GM19035 (cell line): ENCODE data around the gene TMEM150A.
A peak's percentile ranks its signal among the peaks of the same experiment; 100 is the strongest.
"Not testable (repeated sequence)": the region's sequence is repeated elsewhere in the genome, so short reads cannot be mapped to it uniquely, and the experiment has no call there.

ENCODE experiments used
- ATAC-seq: cut with Tn5 transposase; IDR thresholded peaks from one replicate; pipeline ENCODE4 v1.9.1; 2021; ENCODE audit not compliant: unreplicated experiment

Gene TMEM150A

GRCh38 chr2:85595301-85596025 is 7.0 kb downstream of the TMEM150A start, which contains the start of gene RNF181:
TSS of gene RNF181 (plus strand) at chr2:85595745. CDS start at chr2:85595764, 19 bp downstream.
- ATAC-seq: peak; percentile 98

GRCh38 chr2:85594715-85595300 is 7.7 kb downstream of the TMEM150A start:
- peak; percentile 2 for ATAC-seq

GRCh38 chr2:85593023-85593422 is 9.5 kb downstream of the TMEM150A start:
- no peak for ATAC-seq

GRCh38 chr2:85592299-85592698 is 10.2 kb downstream of the TMEM150A start:
- not testable (repeated sequence) for ATAC-seq

GRCh38 chr2:85591563-85591962 is 10.9 kb downstream of the TMEM150A start:
- no peak for ATAC-seq

GRCh38 chr2:85590950-85591349 is 11.5 kb downstream of the TMEM150A start:
- ATAC-seq: no peak

GRCh38 chr2:85589982-85590791 is 12.3 kb downstream of the TMEM150A start:
- ATAC-seq: no peak

GRCh38 chr2:85589181-85589580 is 13.3 kb downstream of the TMEM150A start:
- no peak for ATAC-seq

- no peak for ATAC-seq
Observed at GRCh38 chr2:85588645-85589044, 13.9 kb downstream of the TMEM150A start.

GRCh38 chr2:85588236-85588635 is 14.3 kb downstream of the TMEM150A start:
- no peak for ATAC-seq

GRCh38 chr2:85585781-85586105 is 16.8 kb downstream of the TMEM150A start:
- no peak for ATAC-seq

GRCh38 chr2:85584857-85585780 is 17.4 kb downstream of the TMEM150A start:
- peak; percentile 42 for ATAC-seq

- peak; percentile 42 for ATAC-seq
Observed at GRCh38 chr2:85584354-85584856, 18.1 kb downstream of the TMEM150A start, which contains the start of gene VAMP5. TSS of gene VAMP5 (plus strand) at chr2:85584431. CDS start at chr2:85584491, 60 bp downstream.

GRCh38 chr2:85583667-85584353 is 18.7 kb downstream of the TMEM150A start:
- ATAC-seq: peak; percentile 54

GRCh38 chr2:85582492-85582891 is 20.0 kb downstream of the TMEM150A start:
- no peak for ATAC-seq

- ATAC-seq: no peak
Observed at GRCh38 chr2:85580206-85580605, 22.3 kb downstream of the TMEM150A start.

- no peak for ATAC-seq
Observed at GRCh38 chr2:85579266-85579935, 23.1 kb downstream of the TMEM150A start.

GRCh38 chr2:85578243-85579180 is 24.0 kb downstream of the TMEM150A start:
- ATAC-seq: peak; percentile 28
